ENCODE results near the gene SDHAF1. TPM values are rescaled to one million over a fixed set of nuclear protein-coding genes. Genes with fewer than 3 reads are reported as not detected.

SDHAF1 gene
- polyA plus RNA-seq, 1 of the 3 experiments (the other 2 are of a cell fraction) = 25.3 TPM

DNA sequence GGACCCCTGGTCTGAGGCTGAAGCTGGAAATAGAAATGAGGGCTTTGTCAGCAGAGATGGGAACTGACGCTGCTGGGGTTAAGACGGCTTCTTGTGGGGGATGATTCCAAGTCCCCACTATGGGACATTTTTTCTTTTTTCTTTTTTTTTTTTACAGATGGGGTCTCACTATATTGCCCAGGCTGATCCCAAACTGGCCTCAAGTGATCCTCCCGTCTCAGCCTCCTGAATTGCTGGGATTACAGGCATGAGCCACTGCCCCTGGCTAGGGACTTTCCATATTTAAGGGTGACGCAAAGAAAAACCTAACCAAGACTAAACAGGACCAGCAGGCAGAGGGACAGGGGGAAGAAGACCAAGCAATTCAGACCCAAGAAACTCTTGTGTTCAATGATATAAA lies 48.8 kb upstream of the SDHAF1 start:
- no peak overlapping the region for H3K9ac ChIP-seq
- TF ChIP-seq SIN3A (IDR thresholded peaks at IDR 0.05; ENCODE audit: borderline replicate concordance, low read depth, low read length) = no peak
- TF ChIP-seq SMC3 (IDR thresholded peaks at IDR 0.05; ENCODE audit: low read depth, low read length) = no peak
- no peak for TF ChIP-seq TAF1 (IDR thresholded peaks at IDR 0.05; ENCODE audit: borderline replicate concordance, low read depth, low read length)
- TF ChIP-seq GABPA (IDR thresholded peaks at IDR 0.05; ENCODE audit: low read depth) = no peak
- TF ChIP-seq FOXM1 (IDR thresholded peaks at IDR 0.05; ENCODE audit: low read depth) = no peak
- TF ChIP-seq, protein P1, sequence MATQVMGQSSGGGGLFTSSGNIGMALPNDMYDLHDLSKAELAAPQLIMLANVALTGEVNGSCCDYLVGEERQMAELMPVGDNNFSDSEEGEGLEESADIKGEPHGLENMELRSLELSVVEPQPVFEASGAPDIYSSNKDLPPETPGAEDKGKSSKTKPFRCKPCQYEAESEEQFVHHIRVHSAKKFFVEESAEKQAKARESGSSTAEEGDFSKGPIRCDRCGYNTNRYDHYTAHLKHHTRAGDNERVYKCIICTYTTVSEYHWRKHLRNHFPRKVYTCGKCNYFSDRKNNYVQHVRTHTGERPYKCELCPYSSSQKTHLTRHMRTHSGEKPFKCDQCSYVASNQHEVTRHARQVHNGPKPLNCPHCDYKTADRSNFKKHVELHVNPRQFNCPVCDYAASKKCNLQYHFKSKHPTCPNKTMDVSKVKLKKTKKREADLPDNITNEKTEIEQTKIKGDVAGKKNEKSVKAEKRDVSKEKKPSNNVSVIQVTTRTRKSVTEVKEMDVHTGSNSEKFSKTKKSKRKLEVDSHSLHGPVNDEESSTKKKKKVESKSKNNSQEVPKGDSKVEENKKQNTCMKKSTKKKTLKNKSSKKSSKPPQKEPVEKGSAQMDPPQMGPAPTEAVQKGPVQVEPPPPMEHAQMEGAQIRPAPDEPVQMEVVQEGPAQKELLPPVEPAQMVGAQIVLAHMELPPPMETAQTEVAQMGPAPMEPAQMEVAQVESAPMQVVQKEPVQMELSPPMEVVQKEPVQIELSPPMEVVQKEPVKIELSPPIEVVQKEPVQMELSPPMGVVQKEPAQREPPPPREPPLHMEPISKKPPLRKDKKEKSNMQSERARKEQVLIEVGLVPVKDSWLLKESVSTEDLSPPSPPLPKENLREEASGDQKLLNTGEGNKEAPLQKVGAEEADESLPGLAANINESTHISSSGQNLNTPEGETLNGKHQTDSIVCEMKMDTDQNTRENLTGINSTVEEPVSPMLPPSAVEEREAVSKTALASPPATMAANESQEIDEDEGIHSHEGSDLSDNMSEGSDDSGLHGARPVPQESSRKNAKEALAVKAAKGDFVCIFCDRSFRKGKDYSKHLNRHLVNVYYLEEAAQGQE (IDR thresholded peaks at IDR 0.05; ENCODE audit: low read depth, low read length) = no peak
- TF ChIP-seq TEAD4 (IDR thresholded peaks at IDR 0.05; ENCODE audit: borderline replicate concordance, insufficient read depth) = no peak
- no peaks in the 10 kb centered on the region for H3K9me2 ChIP-seq
- 96% methylated on average over 4 of the region's 4 CpGs for WGBS (ENCODE audit: low lambda C conversion rate)
- peaks cover 0 to 10% of the 10 kb centered on the region in 2 experiments for H3K36me3 ChIP-seq (replicated peaks in 1 of 2; ENCODE audit: control insufficient read depth in 1 of 2, insufficient read depth in 2 of 2, low read length in 1 of 2)
- no peaks in the 10 kb centered on the region for H3K27me3 ChIP-seq (ENCODE audit: insufficient read depth)
- POLR2A ChIA-PET = no interaction called here
- no peak overlapping the region for H3K4me2 ChIP-seq
- H3K79me2 ChIP-seq (ENCODE audit: insufficient read depth) = no peaks in the 10 kb centered on the region
- no peak overlapping the region for H3K27ac ChIP-seq (ENCODE audit: low read depth in 2 of 2, low read length in 1 of 2)
- DNase-seq = no peak
- no peaks in the 10 kb centered on the region for H3K4me1 ChIP-seq (ENCODE audit: control insufficient read depth in 1 of 2, insufficient read depth in 2 of 2, low read depth in 1 of 2, low read length in 1 of 2)
- peaks cover 5% of the 10 kb centered on the region for H3F3A ChIP-seq (replicated peaks; ENCODE audit: insufficient read depth)
- H4K20me1 ChIP-seq (ENCODE audit: insufficient read depth) = no peaks in the 10 kb centered on the region
- CTCF ChIA-PET = interaction anchor here (0.6 to 1.2 kb wide), 6 partner anchors 7 to 107 kb away, joined by 3 to 6 read pairs (median 4); partner anchors contain the start of gene THAP8
- no peak overlapping the region for H3K4me3 ChIP-seq (ENCODE audit: low read depth in 2 of 2, low read length in 1 of 2)
- no peaks in the 10 kb centered on the region for H3K9me3 ChIP-seq
- H2AFZ ChIP-seq (ENCODE audit: low read depth) = no peak overlapping the region

DNA sequence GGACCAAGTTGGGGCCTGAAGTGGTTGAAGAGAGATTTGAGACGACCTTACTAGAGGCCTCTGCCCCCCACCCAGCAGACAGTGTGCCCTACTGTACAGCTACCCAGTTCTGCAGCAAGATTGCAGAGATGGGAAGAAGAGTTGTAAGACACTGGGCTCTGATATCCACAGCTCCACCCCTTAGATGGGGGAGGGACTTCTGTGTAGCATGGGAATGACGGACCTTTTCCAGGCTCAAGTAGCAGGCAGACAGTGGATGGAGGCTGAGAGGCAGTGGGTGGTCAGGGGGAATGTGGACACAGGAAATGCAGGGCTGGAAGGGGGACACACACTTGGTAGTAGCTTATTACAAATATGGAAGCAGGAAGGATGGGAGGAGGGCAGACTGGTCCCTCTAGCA lies 45.9 kb upstream of the SDHAF1 start:
- no peak for DNase-seq
- Histone ChIP-seq H3K9me2 (no peaks in the 10 kb centered on the region), H3K9ac (no peak overlapping the region), H3K4me3 (ENCODE audit: low read depth in 2 of 2, low read length in 1 of 2) (no peak overlapping the region), H3K27me3 (ENCODE audit: insufficient read depth) (no peaks in the 10 kb centered on the region), H3K9me3 (no peaks in the 10 kb centered on the region), H2AFZ (ENCODE audit: low read depth) (no peak overlapping the region), H3K79me2 (ENCODE audit: insufficient read depth) (no peaks in the 10 kb centered on the region), H3K4me2 (no peak overlapping the region), H3F3A (replicated peaks; ENCODE audit: insufficient read depth) (peaks cover 5% of the 10 kb centered on the region), H3K36me3 (replicated peaks in 1 of 2; ENCODE audit: control insufficient read depth in 1 of 2, insufficient read depth in 2 of 2, low read length in 1 of 2) (peaks cover 0 to 2% of the 10 kb centered on the region in 2 experiments), H3K4me1 (ENCODE audit: control insufficient read depth in 1 of 2, insufficient read depth in 2 of 2, low read depth in 1 of 2, low read length in 1 of 2) (no peaks in the 10 kb centered on the region), H3K27ac (ENCODE audit: low read depth in 2 of 2, low read length in 1 of 2) (no peak overlapping the region), H4K20me1 (ENCODE audit: insufficient read depth) (no peaks in the 10 kb centered on the region)
- 20% methylated on average over 2 of the region's 2 CpGs for WGBS (ENCODE audit: low lambda C conversion rate)
- TF ChIP-seq SMC3 (IDR thresholded peaks at IDR 0.05; ENCODE audit: low read depth, low read length) = no peak
- no peak for TF ChIP-seq RCOR1 (IDR thresholded peaks at IDR 0.05; ENCODE audit: low read length)
- no peak for TF ChIP-seq RFX5 (IDR thresholded peaks at IDR 0.05; ENCODE audit: low read length)
- TF ChIP-seq ELF1 (IDR thresholded peaks at IDR 0.05) = no peak
- TF ChIP-seq EZH2phosphoT487 (IDR thresholded peaks at IDR 0.05; ENCODE audit: borderline replicate concordance, low read depth) = no peak
- CTCF ChIA-PET = interaction anchor here (0.9 to 1.6 kb wide), 3 partner anchors 15 to 63 kb away, joined by 3 to 5 read pairs (median 3); no protein-coding TSS in a partner anchor
- POLR2A ChIA-PET = interaction anchor here (0.6 to 1.0 kb wide), 2 partner anchors 10 to 30 kb away, joined by 3 to 4 read pairs; no protein-coding TSS in a partner anchor
